Measurements from ENCODE around the gene ABCB1.
"Not testable (repeated sequence)": the region's sequence is repeated elsewhere in the genome, so short reads cannot be mapped to it uniquely, and the experiment has no call there.

Gene ABCB1

GRCh38 chr7:87581723-87582122 lies 19.0 kb downstream of the ABCB1 start:
- DNase-seq (ENCODE audit: low read depth): no peak
- H3K4me3 ChIP-seq (ENCODE audit: low read depth, low read length): no peak overlapping the region

- no peak for DNase-seq (ENCODE audit: low read depth)
- no peak overlapping the region for H3K4me3 ChIP-seq (ENCODE audit: low read depth, low read length)
These were observed 20.0 kb downstream of the ABCB1 start for GRCh38 chr7:87580636-87581035.

GRCh38 chr7:87575521-87575920 lies 25.2 kb downstream of the ABCB1 start:
- no peak for DNase-seq (ENCODE audit: low read depth)
- no peak overlapping the region for H3K4me3 ChIP-seq (ENCODE audit: low read depth, low read length)

GRCh38 chr7:87574630-87575029 lies 26.1 kb downstream of the ABCB1 start:
- H3K4me3 ChIP-seq (ENCODE audit: low read depth, low read length): no peak overlapping the region
- peak; percentile 25 for DNase-seq (ENCODE audit: low read depth)

GRCh38 chr7:87572513-87572912 lies 28.2 kb downstream of the ABCB1 start:
- not testable (repeated sequence) for H3K4me3 ChIP-seq (ENCODE audit: low read depth, low read length); DNase-seq (ENCODE audit: low read depth)

- peak; percentile 21 for DNase-seq (ENCODE audit: low read depth)
- no peak overlapping the region for H3K4me3 ChIP-seq (ENCODE audit: low read depth, low read length)
These were observed 30.5 kb downstream of the ABCB1 start for GRCh38 chr7:87570178-87570577.

GRCh38 chr7:87567052-87567451 lies 33.6 kb downstream of the ABCB1 start:
- DNase-seq (ENCODE audit: low read depth): no peak

GRCh38 chr7:87566311-87566900 lies 34.3 kb downstream of the ABCB1 start:
- no peak overlapping the region for H3K4me3 ChIP-seq (ENCODE audit: low read depth, low read length)
- no peak for DNase-seq (ENCODE audit: low read depth)

More at GRCh38 chr7:87567052-87567451, 33.6 kb downstream of the ABCB1 start:
- no peak overlapping the region for H3K4me3 ChIP-seq (ENCODE audit: low read depth, low read length)

- no peak for DNase-seq (ENCODE audit: low read depth)
- H3K4me3 ChIP-seq (ENCODE audit: low read depth, low read length): no peak overlapping the region
These were observed 34.8 kb downstream of the ABCB1 start for GRCh38 chr7:87565877-87566276.

GRCh38 chr7:87564296-87564963 lies 36.3 kb downstream of the ABCB1 start:
- H3K4me3 ChIP-seq (ENCODE audit: low read depth, low read length): no peak overlapping the region
- DNase-seq (ENCODE audit: low read depth): no peak

GRCh38 chr7:87561702-87562101 lies 39.0 kb downstream of the ABCB1 start:
- no peak for DNase-seq (ENCODE audit: low read depth)
- H3K4me3 ChIP-seq (ENCODE audit: low read depth, low read length): no peak overlapping the region

- H3K4me3 ChIP-seq (ENCODE audit: low read depth, low read length): no peak overlapping the region
- DNase-seq (ENCODE audit: low read depth): no peak
These were observed 39.6 kb downstream of the ABCB1 start for GRCh38 chr7:87561102-87561501.

GRCh38 chr7:87552351-87552900 lies 48.3 kb downstream of the ABCB1 start:
- no peak overlapping the region for H3K4me3 ChIP-seq (ENCODE audit: low read depth, low read length)

GRCh38 chr7:87548123-87548919 lies 52.4 kb downstream of the ABCB1 start:
- H3K4me3 ChIP-seq (ENCODE audit: low read depth, low read length): no peak overlapping the region
- DNase-seq (ENCODE audit: low read depth): no peak

More at GRCh38 chr7:87552351-87552900, 48.3 kb downstream of the ABCB1 start:
- no peak for DNase-seq (ENCODE audit: low read depth)

GRCh38 chr7:87545760-87546159 lies 54.9 kb downstream of the ABCB1 start:
- DNase-seq (ENCODE audit: low read depth): no peak
- no peak overlapping the region for H3K4me3 ChIP-seq (ENCODE audit: low read depth, low read length)

GRCh38 chr7:87543623-87544022 lies 57.1 kb downstream of the ABCB1 start:
- no peak overlapping the region for H3K4me3 ChIP-seq (ENCODE audit: low read depth, low read length)
- DNase-seq (ENCODE audit: low read depth): no peak

GRCh38 chr7:87541648-87542047 lies 59.0 kb downstream of the ABCB1 start:
- no peak overlapping the region for H3K4me3 ChIP-seq (ENCODE audit: low read depth, low read length)
- no peak for DNase-seq (ENCODE audit: low read depth)

- no peak overlapping the region for H3K4me3 ChIP-seq (ENCODE audit: low read depth, low read length)
- DNase-seq (ENCODE audit: low read depth): no peak
These were observed 62.6 kb downstream of the ABCB1 start for GRCh38 chr7:87538052-87538451.

GRCh38 chr7:87534072-87534471 lies 66.6 kb downstream of the ABCB1 start:
- DNase-seq (ENCODE audit: low read depth): no peak
- no peak overlapping the region for H3K4me3 ChIP-seq (ENCODE audit: low read depth, low read length)

- DNase-seq (ENCODE audit: low read depth): no peak
- no peak overlapping the region for H3K4me3 ChIP-seq (ENCODE audit: low read depth, low read length)
These were observed 70.6 kb downstream of the ABCB1 start for GRCh38 chr7:87530126-87530525.
